WI38 (cell line): Measurements from ENCODE around the gene ATXN10.

Source experiments
- H3K4me3 ChIP-seq: 2 replicates; pipeline ENCODE4 v1.5.1; 2011; ENCODE audit warnings: low read depth, mild to moderate bottlenecking, control low read depth, low read length
- CTCF ChIP-seq: IDR thresholded peaks from 2 replicates; pipeline ENCODE4 v1.5.1; 2012; ENCODE audit warnings: low read depth, mild to moderate bottlenecking, control low read depth, low read length

The ATXN10 gene

GRCh38 chr22:45879552-45879949 is 207.9 kb downstream of the ATXN10 start:
- H3K4me3 ChIP-seq, result no peak overlapping the region
- no peak for TF ChIP-seq CTCF

- TF ChIP-seq CTCF, result no peak
- no peak overlapping the region for H3K4me3 ChIP-seq
These were observed 208.6 kb downstream of the ATXN10 start for GRCh38 chr22:45880091-45880715.

GRCh38 chr22:45880716-45881523 is 209.3 kb downstream of the ATXN10 start:
- H3K4me3 ChIP-seq, result no peak overlapping the region
- no peak for TF ChIP-seq CTCF

GRCh38 chr22:45881524-45881875 is 209.9 kb downstream of the ATXN10 start:
- TF ChIP-seq CTCF, result no peak
- H3K4me3 ChIP-seq, result no peak overlapping the region

- no peak for TF ChIP-seq CTCF
- H3K4me3 ChIP-seq, result no peak overlapping the region
These were observed 211.5 kb downstream of the ATXN10 start for GRCh38 chr22:45882881-45883810.

GRCh38 chr22:45883811-45884170 is 212.2 kb downstream of the ATXN10 start:
- TF ChIP-seq CTCF, result no peak
- H3K4me3 ChIP-seq, result no peak overlapping the region
